IgD-negative memory B cell (primary cell): ENCODE results near the gene BACE2. TPM values are rescaled to one million over a fixed set of nuclear protein-coding genes. Genes with fewer than 3 reads are reported as not detected.
A peak's percentile ranks its signal among the peaks of the same experiment; 100 is the strongest.
"Not testable (repeated sequence)": the region's sequence is repeated elsewhere in the genome, so short reads cannot be mapped to it uniquely, and the experiment has no call there.

ENCODE experiments used
- H3K27ac Mint-ChIP-seq, 3 donors: one replicate each; pipeline ENCODE4 v1.8.0; 2020 to 2022; ENCODE audit warnings: mild to moderate bottlenecking in 3 of 3, mixed read lengths in 3 of 3, moderate library complexity in 1 of 3
- H3K27me3 Mint-ChIP-seq: one replicate; pipeline ENCODE4 v1.8.0; 2021; ENCODE audit warnings: mixed read lengths
- H3K36me3 Mint-ChIP-seq: one replicate; pipeline ENCODE4 v1.8.0; 2020; ENCODE audit warnings: mild to moderate bottlenecking, mixed read lengths
- H3K4me1 Mint-ChIP-seq, 3 donors: one replicate each; pipeline ENCODE4 v1.8.0; 2020 to 2022; ENCODE audit warnings: mixed read lengths in 3 of 3, mild to moderate bottlenecking in 1 of 3
- H3K4me3 Mint-ChIP-seq, 4 donors: one replicate each; pipeline ENCODE4 v1.8.0; 2020 to 2022; ENCODE audit warnings: mild to moderate bottlenecking in 4 of 4, mixed read lengths in 4 of 4, moderate library complexity in 3 of 4
- H3K9me3 Mint-ChIP-seq, 3 donors: one replicate each; pipeline ENCODE4 v1.8.0; 2020 to 2021; ENCODE audit warnings: mixed read lengths in 3 of 3, mild to moderate bottlenecking in 1 of 3
- polyA plus RNA-seq: library from polyadenylated mRNA; unstranded; fragments of 300-500 nt; fragmentation: Illumina TruSeq; gene quantifications from one replicate; pipeline ENCODE4 v1.2.3, GENCODE V29; 2021

The BACE2 gene
- polyA plus RNA-seq, 1 donor from 2014 or later: 91.4 TPM

- not testable (repeated sequence) for H3K27me3 Mint-ChIP-seq, H3K4me3 Mint-ChIP-seq, H3K9me3 Mint-ChIP-seq, H3K27ac Mint-ChIP-seq
- Mint-ChIP-seq H3K4me1 (peaks cover 14 to 19% (median 16%) of the 10 kb centered on the region in 3 donors), H3K36me3 (peaks cover 14% of the 10 kb centered on the region)
These were observed 70.3 kb downstream of the BACE2 start for GRCh38 chr21:41238081-41238796.

- Mint-ChIP-seq H3K27me3 (no peaks in the 10 kb centered on the region), H3K27ac (no peak overlapping the region), H3K9me3 (no peaks in the 10 kb centered on the region), H3K4me1 (peaks cover 7 to 11% (median 9%) of the 10 kb centered on the region in 3 donors), H3K36me3 (peaks cover 13% of the 10 kb centered on the region), H3K4me3 (peak overlapping the region in 3 of 4 donors; percentile 32 to 63 (median 50))
These were observed 72.1 kb downstream of the BACE2 start for GRCh38 chr21:41240040-41240439.

DNA sequence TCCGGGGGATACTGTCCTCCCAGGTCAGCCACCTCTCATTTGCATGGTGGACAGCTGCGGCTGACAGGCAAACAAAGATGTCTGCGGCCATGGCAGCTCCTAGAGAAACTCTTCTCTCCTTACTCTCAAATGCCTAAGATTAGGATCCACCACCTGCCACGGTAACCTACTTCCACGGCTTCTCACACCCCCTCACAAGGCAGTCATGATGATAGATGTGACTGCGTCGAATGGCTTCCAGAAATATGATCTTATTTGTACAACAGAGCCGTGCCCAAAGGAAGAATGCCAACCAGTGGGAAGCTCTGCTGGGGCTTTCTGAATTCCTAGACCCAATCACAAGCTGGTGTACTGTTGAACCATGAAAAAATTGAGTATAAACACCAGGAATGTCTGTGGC is 73.4 kb downstream of the BACE2 start:
- peaks cover 5 to 6% (median 5%) of the 10 kb centered on the region in 3 donors for H3K4me1 Mint-ChIP-seq
- H3K27me3 Mint-ChIP-seq: no peaks in the 10 kb centered on the region
- no peak overlapping the region for H3K4me3 Mint-ChIP-seq
- H3K36me3 Mint-ChIP-seq: peaks cover 13% of the 10 kb centered on the region
- no peak overlapping the region for H3K27ac Mint-ChIP-seq
- H3K9me3 Mint-ChIP-seq: no peaks in the 10 kb centered on the region

GRCh38 chr21:41242238-41242829 is 74.4 kb downstream of the BACE2 start:
- H3K27ac Mint-ChIP-seq: no peak overlapping the region
- no peak overlapping the region for H3K4me3 Mint-ChIP-seq
- H3K4me1 Mint-ChIP-seq: peaks cover 4 to 5% (median 5%) of the 10 kb centered on the region in 3 donors
- no peaks in the 10 kb centered on the region for H3K27me3 Mint-ChIP-seq
- H3K36me3 Mint-ChIP-seq: peaks cover 10% of the 10 kb centered on the region
- H3K9me3 Mint-ChIP-seq: no peaks in the 10 kb centered on the region

GRCh38 chr21:41243107-41243506 is 75.1 kb downstream of the BACE2 start:
- Mint-ChIP-seq H3K36me3 (peaks cover 4% of the 10 kb centered on the region), H3K27me3 (no peaks in the 10 kb centered on the region), H3K4me1 (peaks cover 4 to 5% (median 4%) of the 10 kb centered on the region in 3 donors), H3K9me3 (no peaks in the 10 kb centered on the region), H3K4me3 (no peak overlapping the region), H3K27ac (no peak overlapping the region)

DNA sequence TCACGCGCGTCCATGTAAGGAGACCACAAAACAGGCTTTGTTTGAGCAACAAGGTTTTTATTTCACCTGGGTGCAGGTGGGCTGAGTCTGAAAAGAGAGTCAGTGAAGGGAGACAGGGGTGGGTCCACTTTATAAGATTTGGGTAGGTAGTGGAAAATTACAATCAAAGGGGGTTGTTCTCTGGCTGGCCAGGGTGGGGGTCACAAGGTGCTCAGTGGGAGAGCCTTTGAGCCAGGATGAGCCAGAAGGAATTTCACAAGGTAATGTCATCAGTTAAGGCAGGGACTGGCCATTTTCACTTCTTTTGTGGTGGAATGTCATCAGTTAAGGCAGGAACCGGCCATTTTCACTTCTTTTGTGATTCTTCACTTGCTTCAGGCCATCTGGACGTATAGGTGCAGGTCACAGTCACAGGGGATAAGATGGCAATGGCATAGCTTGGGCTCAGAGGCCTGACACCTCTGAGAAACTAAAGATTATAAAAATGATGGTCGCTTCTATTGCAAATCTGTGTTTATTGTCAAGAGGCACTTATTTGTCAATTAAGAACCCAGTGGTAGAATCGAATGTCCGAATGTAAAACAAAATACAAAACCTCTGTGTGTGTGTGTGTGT is 76.4 kb downstream of the BACE2 start:
- not testable (repeated sequence) for H3K36me3 Mint-ChIP-seq, H3K9me3 Mint-ChIP-seq, H3K27ac Mint-ChIP-seq, H3K4me1 Mint-ChIP-seq, H3K27me3 Mint-ChIP-seq
- H3K4me3 Mint-ChIP-seq: peak overlapping the region in 1 of 4 donors; percentile 47

GRCh38 chr21:41245509-41246135 is 77.7 kb downstream of the BACE2 start:
- H3K27ac Mint-ChIP-seq: no peak overlapping the region
- no peaks in the 10 kb centered on the region for H3K9me3 Mint-ChIP-seq
- no peaks in the 10 kb centered on the region for H3K27me3 Mint-ChIP-seq
- H3K4me3 Mint-ChIP-seq: no peak overlapping the region
- peaks cover 5% of the 10 kb centered on the region for H3K36me3 Mint-ChIP-seq
- peaks cover 0 to 2% (median 1%) of the 10 kb centered on the region in 3 donors for H3K4me1 Mint-ChIP-seq

- H3K9me3 Mint-ChIP-seq: no peaks in the 10 kb centered on the region
- peaks cover 0 to 2% (median 1%) of the 10 kb centered on the region in 3 donors for H3K4me1 Mint-ChIP-seq
- H3K27me3 Mint-ChIP-seq: no peaks in the 10 kb centered on the region
- peaks cover 9% of the 10 kb centered on the region for H3K36me3 Mint-ChIP-seq
- H3K4me3 Mint-ChIP-seq: no peak overlapping the region
- no peak overlapping the region for H3K27ac Mint-ChIP-seq
These were observed 78.8 kb downstream of the BACE2 start for GRCh38 chr21:41246808-41247207.

GRCh38 chr21:41247561-41248545 is 79.9 kb downstream of the BACE2 start:
- Mint-ChIP-seq H3K27me3 (no peaks in the 10 kb centered on the region), H3K4me1 (peaks cover 0 to 3% (median 2%) of the 10 kb centered on the region in 3 donors), H3K4me3 (peak overlapping the region in 1 of 4 donors; percentile 22), H3K36me3 (peaks cover 17% of the 10 kb centered on the region), H3K27ac (no peak overlapping the region), H3K9me3 (no peaks in the 10 kb centered on the region)

DNA sequence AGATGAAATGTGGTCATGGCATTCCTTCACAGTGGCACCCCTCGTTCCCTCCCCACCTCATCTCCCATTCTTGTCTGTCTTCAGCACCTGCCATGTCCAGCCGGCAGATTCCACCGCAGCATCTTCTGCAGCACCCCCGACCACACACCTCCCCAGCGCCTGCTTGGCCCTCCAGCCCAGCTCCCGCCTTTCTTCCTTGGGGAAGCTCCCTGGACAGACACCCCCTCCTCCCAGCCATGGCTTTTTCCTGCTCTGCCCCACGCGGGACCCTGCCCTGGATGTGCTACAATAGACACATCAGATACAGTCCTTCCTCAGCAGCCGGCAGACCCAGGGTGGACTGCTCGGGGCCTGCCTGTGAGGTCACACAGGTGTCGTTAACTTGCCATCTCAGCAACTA is 81.5 kb downstream of the BACE2 start:
- Mint-ChIP-seq H3K27ac (peak overlapping the region in 1 of 3 donors; percentile 89), H3K9me3 (no peaks in the 10 kb centered on the region), H3K36me3 (peaks cover 25% of the 10 kb centered on the region), H3K4me1 (peaks cover 4 to 6% (median 5%) of the 10 kb centered on the region in 3 donors), H3K27me3 (no peaks in the 10 kb centered on the region), H3K4me3 (no peak overlapping the region)

GRCh38 chr21:41250519-41250918 is 82.6 kb downstream of the BACE2 start:
- H3K36me3 Mint-ChIP-seq: peaks cover 32% of the 10 kb centered on the region
- H3K9me3 Mint-ChIP-seq: no peaks in the 10 kb centered on the region
- H3K27me3 Mint-ChIP-seq: no peaks in the 10 kb centered on the region
- peak overlapping the region in 1 of 3 donors; percentile 89 for H3K27ac Mint-ChIP-seq
- peaks cover 6 to 11% (median 9%) of the 10 kb centered on the region in 3 donors for H3K4me1 Mint-ChIP-seq
- no peak overlapping the region for H3K4me3 Mint-ChIP-seq

- Mint-ChIP-seq H3K4me3 (no peak overlapping the region), H3K4me1 (peaks cover 6 to 11% (median 9%) of the 10 kb centered on the region in 3 donors), H3K36me3 (peaks cover 46% of the 10 kb centered on the region), H3K9me3 (peaks cover 0 to 5% (median 0%) of the 10 kb centered on the region in 3 donors), H3K27me3 (no peaks in the 10 kb centered on the region), H3K27ac (no peak overlapping the region)
These were observed 84.1 kb downstream of the BACE2 start for GRCh38 chr21:41251961-41252642.

DNA sequence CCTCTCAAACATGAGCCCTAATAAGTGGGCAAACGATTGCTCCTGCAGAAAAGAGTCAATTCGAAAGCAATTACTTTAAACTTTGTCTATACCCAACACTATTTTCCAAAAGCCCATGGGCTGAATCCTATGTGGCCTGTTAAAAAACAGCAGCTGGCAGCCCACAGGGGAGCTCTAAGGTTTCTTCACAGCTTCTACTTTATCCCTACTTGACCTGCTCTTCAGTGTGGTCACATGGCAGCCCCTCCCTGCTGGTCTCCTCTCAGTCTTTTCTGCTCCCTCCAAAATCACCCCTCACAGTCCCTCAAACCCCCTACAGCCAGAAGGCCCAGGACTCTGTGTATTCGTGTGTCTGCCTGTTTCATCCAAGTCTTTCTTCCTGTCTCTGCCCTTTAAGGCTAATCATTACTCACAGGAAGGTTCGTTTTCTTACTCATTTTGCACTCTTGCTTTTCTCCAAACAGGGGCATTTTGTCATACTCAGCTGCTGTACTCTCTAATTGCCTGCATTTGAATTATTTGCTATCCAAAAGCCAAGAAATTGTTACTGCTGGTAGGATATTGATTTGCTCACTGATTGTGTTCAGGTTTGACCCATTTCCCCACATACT is 86.2 kb downstream of the BACE2 start:
- peak overlapping the region in 2 of 3 donors; percentile 18 to 50 for H3K27ac Mint-ChIP-seq
- H3K36me3 Mint-ChIP-seq: peaks cover 51% of the 10 kb centered on the region
- peaks cover 0 to 5% (median 0%) of the 10 kb centered on the region in 3 donors for H3K9me3 Mint-ChIP-seq
- peaks cover 6 to 10% (median 10%) of the 10 kb centered on the region in 3 donors for H3K4me1 Mint-ChIP-seq
- H3K27me3 Mint-ChIP-seq: no peaks in the 10 kb centered on the region
- peak overlapping the region in 1 of 4 donors; percentile 56 for H3K4me3 Mint-ChIP-seq
